GM18499 (cell line): ENCODE measurements around the gene ENSA.
"Not testable (repeated sequence)": the region's sequence is repeated elsewhere in the genome, so short reads cannot be mapped to it uniquely, and the experiment has no call there.

ENCODE experiments used
- ATAC-seq: cut with Tn5 transposase; IDR thresholded peaks from one replicate; pipeline ENCODE4 v1.9.1; 2021; ENCODE audit warnings: moderate number of reproducible peaks; ENCODE audit not compliant: insufficient read depth, unreplicated experiment

Gene ENSA, protein sequence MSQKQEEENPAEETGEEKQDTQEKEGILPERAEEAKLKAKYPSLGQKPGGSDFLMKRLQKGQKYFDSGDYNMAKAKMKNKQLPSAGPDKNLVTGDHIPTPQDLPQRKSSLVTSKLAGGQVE

DNA sequence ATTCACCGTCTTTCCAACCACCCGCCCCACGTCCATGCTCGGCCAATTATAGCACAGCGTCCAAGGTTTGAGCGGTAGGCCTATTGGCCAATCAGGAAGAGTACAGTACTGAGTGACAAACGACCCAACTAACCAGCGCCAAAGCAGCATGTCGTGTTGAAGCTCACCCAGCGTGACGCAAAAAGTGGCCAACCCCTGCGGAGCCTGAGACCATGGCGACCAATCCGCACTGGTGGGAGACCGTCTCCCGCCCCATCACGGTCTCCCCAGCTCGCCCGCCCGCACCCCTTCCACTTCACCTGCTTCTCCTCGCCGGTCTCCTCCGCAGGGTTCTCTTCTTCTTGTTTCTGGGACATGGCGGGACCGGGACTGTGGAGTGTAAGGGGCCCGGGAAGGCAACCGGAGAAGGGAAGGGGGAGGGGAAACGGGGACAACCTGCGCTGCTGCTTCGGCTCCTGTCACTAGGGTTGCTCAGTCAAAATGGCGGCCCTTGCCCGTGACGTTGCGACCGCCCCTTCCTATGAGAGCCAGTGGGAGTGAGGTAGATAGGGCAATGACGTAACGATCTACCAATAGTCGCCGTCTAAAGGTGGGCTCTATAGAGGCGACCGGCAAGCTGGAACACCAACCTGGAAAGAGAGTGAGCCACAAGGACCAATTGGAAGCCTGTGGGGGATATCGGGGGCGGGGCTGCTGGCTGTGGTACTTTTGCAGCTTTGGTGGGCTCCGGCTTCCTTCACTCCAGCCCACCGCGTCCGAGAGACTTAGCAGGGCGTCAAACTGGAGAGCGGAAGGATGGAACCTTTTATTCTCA, at the start of gene ENSA:
Gene ENSA (minus strand): TSS at position 498 of the 814 bp plus-strand sequence. CDS start 142 bp downstream, at position 356.
- peak; percentile 85 for ATAC-seq

DNA sequence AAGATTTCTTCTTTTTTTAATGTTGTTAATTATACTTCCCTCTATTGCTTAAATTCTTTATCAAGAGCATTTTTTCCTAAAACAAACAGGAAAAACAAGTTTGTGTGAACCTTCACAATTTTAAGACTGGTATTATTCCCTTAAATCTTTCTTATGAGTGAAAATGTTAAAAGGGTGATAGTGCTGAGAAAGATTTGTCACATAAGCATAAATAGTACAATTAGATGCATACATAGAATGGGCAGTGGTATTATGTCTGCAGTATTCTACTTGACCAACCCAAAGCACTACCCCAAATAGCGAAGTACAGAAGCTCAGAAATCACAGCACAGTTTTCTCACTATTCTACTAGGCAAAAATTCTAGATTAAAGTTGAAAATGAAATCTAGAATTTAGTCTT, 49.6 kb upstream of the ENSA start:
- ATAC-seq, result no peak

DNA sequence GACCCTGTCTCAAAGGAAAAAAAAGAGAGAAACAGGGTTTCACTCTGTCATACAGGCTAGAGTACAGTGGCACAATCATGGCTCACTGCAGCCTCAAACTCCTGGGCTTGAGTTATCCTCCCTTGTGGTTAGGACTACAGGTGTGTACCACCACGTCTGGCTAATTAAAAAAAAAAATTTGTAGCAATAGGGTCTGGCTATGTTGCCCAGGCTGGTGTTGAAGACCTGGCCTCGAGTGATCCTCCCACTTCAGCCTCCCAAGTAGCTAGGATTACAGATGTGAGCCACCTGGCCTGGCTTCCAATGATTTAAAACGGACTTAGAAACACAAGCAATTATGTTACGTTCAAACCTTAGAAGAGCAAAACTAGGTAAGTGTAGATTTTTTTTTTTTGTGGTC, 45.5 kb upstream of the ENSA start:
- no peak for ATAC-seq

DNA sequence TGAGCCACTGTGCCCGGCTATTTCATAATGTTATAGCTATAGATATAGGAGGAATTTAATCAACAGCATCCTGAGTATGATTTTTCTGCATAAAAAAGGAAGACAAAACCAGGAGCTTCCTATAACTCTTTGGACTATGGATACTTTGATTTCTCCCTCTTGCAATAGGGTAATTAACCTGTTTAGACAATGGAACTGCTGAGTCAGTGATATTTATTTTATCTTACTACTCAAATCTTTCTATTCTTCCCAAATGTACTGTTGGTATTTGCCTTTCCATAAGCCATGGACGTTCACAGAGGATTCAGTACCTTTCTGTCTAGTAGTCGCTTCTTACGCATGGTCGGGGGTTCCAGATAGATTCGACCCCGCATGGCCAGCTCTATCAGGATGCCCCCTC, 33.9 kb upstream of the ENSA start:
- no peak for ATAC-seq

DNA sequence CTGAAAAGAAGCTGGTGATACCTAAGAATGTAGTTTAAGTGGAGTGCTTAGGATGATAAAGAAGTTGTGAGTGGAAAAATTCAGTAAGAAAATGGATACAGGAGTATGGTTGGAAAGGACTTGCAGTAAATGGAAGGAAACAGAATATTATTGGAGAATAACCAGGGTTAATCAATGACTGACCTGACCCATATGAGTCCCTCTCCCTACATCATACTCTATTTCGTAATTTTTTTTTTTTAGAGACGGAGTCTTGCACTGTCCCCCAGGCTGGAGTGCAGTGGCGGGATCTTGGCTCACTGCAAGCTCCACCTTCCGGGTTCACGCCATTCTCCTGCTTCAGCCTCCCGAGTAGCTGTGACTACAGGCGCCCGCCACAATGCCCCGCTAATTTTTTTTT, 33.4 kb upstream of the ENSA start:
- no peak for ATAC-seq

DNA sequence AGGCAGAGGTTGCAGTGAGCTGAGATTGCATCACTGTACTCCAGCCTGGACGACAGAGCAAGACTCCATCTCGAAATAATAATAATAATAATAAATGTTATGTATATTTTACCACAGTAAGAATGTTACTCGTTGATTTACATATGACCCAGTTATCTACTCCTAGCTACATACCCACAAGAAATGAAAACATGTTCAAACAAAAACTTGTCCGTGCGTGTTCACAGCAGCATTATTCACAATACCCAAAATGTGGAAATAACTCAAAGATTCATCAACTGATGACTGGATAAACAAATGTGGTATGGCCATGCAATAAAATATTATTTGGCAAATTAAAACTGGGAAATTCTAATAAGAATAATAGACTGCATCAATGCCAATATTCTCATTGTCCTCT, 31.7 kb upstream of the ENSA start:
- ATAC-seq, result no peak

DNA sequence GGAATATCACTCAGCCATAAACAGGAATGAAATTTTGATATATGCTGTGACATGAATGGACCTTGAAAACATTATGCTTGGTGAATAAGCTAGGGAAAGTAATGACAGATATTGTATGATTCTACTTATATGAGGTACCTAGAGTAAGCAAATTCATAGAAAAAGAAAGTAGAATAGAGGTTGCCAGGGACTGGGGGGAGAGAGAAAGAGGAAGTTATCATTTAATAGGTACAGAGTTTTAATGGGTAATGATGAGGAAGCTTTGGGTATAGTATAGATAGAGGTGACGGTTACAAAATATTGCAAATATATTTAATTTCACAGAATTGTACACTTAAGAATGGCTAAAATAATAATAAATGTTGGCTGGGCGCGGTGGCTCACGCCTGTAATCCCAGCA, 31.2 kb upstream of the ENSA start:
- ATAC-seq, result no peak

DNA sequence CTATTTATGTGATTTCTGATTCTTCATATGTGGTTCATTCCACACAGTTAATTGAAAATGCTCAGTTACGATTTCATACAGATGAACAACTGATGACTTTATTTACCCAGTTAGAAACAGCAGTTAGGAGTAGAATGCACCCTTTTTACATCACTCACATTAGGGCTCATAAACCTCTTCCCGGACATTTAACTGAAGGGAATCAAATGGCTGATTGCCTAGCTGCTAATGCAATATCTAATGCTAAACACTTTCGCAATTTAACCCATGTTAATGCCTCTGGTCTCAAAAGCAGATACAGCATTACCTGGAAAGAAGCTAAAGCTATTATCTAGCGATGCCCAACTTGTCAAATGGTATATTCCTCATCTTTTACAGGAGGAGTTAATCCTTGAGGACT, 27.7 kb upstream of the ENSA start:
- not testable (repeated sequence) for ATAC-seq

DNA sequence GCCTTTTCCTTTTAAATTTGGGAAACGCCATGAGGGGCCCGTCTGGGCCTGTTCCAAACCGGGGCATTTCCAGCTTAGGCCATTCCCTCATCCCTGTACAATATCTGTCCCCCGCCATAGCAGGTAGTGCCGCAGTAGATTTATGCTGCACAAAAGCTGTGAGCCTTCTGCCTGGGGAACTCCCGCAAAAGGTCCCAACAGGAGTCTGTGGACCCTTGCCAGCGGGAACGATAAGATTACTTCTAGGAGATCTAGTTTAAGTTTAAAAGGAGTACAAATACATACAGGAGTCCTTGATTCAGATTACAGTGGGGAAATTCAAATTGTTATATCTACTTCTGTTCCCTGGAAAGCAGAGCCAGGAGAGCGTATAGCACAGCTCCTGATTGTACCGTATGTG, 25.2 kb upstream of the ENSA start:
- ATAC-seq, result not testable (repeated sequence)

DNA sequence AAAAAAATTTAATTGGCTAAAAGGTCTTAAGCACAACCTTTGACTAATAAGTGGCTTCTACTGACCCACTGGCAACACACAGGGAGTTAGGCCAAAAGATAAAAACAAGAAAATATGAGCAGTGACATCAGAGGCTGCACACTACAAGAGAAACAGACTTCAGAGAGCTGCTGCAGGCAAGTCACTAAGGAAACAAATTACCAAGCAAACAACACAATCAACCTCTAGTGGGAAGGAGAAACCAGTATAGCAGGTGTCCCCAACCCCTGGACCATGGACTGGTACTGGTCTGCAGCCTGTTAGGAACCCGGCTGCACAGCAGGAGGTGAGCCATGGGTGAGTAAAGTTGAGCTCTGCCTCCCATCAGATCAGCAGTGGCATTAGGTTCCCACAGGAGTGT, 20.8 kb upstream of the ENSA start:
- ATAC-seq, result no peak

DNA sequence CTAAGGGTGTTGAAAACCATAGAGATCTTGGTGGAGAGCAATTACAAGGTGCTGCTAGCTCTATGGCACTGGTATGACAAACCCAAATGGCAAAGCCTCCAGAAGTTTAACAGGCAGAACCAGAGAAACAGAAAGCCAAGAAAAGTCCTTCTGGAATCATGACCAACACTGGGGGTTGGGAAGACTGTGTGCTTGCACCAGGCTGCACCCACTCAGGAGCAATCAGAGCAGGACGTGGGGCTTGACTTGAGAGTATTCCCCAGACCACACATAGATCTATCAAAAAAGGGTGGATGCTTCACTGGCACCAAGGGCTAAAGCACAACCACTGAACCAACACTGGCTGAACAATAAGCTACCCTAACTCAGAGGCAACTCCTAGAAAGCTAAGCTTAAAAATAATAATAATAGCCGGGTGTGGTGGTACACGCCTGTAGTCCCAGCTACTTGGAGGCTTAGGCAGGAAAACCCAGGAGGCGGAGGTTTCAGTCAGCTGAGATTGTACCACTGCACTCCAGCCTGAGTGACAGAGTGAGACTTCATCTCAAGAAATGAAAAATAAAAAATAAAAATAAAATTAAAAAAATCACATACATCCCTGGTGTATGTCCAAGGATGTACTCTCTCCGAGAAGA, 20.1 kb upstream of the ENSA start:
- no peak for ATAC-seq

DNA sequence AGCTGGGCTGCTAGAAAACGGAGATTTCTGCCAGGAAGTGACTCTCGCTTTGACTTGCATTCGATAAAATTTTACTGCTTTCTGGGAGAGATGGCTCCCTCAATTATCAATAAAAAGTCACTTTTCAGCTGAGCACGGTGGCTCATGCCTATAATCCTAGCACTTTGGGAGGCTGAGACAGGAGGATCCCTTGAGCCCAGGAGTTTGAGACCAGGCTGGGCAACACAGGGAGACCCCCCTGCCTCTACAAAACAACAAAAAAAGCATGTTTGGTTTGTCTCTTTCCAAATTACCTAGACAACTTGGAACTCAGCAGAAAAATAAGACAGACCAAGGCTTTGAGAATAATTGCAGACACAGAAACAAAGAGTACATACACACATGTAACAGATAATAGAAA, 12.9 kb upstream of the ENSA start:
- ATAC-seq, result no peak

DNA sequence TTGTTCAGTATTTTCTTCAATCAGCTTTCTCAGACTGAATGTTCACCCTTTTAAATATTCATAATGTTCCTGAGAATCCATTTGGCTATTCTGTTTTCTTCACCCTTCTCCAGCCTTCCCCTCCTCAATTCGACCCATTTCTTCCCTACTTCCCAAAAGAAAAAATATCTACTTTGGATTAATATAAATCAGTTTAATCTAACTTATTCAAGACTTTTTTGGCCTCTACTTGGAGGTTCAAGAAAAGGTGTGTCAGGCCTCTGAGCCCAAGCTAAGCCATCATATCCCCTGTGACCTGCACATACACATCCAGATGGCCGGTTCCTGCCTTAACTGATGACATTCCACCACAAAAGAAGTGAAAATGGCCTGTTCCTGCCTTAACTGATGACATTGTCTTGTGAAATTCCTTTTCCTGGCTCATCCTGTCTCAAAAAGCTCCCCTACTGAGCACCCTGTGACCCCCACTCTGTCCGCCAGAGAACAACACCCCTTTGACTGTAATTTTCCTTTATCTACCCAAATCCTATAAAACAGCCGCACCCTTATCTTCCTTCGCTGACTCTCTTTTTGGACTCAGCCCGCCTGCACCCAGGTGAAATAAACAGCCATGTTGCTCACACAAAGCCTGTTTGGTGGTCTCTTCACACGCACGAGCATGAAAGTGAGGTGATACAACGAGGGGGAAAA, 11.9 kb upstream of the ENSA start:
- not testable (repeated sequence) for ATAC-seq

DNA sequence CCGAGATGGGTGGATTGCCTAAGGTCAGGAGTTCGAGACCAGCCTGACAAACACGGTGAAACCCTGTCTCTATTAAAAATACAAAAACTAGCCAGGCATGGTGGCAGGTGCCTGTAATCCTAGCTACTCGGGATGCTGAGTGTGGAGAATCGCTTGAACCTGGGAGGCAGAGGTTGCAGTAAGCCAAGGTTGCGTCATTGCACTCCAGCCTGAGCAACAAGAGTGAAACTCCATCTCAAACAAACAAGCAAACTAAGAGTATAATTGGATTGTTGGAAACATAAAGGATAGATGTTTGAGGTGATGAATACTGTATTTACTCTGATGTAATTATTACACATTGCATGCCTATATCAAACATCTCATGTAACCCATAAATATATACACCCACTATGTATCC, 9.0 kb upstream of the ENSA start:
- not testable (repeated sequence) for ATAC-seq

DNA sequence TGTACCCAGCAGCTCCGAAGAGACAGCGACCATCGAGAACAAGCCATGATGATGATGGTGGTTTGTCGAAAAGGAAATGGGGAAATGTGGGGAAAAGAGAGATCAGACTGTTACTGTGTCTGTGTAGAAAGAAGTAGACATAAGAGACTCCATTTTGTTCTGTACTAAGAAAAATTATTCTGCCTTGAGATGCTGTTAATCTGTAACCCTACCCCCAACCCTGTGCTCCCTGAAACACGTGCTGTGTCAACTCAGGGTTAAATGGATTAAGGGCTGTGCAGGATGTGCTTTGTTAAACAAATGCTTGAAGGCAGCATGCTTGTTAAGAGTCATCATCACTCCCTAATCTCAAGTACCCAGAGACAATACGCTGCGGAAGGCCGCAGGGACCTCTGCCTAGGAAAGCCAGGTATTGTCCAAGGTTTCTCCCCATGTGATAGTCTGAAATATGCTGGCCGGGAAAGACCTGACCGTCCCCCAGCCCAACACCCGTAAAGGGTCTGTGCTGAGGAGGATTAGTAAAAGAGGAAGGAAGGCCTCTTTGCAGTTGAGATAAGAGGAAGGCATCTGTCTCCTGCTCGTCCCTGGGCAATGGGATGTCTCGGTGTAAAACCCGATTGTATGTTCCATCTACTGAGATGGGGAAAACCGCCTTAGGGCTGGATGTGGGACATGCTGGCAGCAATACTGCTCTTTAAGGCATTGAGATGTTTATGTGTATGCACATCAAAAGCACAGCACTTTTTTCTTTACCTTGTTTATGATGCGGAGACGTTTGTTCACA, 5.6 kb upstream of the ENSA start:
- not testable (repeated sequence) for ATAC-seq

DNA sequence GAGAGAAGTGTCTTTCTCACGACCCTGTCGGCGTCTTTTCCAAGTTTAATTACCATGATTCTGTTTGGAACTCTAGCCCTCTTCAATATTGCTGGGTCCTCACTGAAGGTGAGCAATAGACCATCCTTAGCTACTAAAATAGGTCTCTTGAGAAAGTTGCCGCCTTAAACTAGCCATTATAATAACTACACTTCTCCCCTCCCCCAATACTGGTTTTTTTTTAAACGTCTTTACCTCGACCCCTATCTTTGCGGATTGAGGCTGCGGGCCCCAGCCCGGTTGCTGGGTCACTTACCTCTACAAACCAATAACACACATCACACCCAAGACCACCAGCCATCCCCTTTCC, 672 bp downstream of the ENSA start:
- no peak for ATAC-seq

DNA sequence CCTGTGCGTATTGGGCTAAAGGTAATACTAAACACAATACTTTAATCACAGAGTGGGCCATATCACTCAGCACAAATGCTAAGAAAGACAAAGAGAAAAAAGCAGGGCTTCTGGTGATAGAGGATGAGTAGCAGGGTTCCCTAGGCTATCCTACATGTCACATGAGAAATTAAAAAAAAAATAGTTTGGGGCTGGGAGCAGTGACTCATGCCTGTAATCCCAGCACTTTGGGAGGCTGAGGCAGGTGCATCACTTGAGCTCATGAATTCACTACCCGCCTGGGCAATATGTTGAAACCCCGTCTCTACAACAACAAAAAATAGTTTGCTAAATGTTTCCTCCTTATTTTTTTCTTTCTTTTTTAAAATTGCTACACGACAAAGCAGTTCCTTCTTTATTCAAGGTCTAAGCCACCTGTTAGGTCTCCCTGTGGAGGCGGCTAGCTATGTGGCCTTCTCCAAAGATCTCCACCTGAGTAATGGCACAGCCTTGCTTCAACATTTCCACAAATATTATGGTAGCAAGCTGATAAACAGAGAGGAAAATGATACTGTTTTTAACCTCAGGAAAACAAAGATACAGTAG, 1.5 kb downstream of the ENSA start:
- no peak for ATAC-seq

DNA sequence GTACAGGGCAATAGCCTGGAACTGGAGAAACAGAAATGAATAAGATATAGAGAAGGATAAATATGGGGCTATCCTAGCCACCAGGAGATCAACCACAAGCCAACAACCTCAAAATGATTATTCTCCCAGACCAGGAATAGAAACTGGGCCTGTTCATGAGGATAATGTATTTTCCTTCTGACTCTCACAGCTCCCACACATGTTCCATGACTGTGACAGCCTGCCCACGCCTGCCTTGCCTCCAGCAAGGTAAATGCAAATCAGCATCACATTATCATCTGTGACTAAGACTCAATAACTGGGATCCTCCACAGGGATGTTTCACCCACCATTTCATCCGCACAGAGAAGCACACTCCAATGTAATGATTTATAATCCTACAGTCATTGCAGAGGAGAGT, 3.3 kb downstream of the ENSA start:
- no peak for ATAC-seq

DNA sequence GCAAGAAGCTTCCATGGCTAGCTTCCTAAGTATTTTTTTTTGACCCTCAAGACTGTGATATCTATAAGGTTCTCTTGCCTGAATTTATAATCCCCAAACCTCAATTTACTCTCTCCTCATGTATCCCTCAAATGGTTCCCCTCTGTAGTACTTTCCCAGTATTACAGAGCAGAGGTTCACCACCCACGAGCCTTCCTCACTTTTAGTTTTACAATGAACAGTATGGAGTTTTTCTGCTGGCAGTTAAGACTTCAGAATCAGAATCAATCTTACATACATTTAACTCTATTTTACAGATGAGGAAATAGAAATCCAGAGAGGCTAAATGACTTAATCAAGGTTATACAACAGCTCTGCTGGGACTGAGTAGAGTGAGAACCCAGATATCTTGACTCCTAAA, 4.9 kb downstream of the ENSA start:
- not testable (repeated sequence) for ATAC-seq

DNA sequence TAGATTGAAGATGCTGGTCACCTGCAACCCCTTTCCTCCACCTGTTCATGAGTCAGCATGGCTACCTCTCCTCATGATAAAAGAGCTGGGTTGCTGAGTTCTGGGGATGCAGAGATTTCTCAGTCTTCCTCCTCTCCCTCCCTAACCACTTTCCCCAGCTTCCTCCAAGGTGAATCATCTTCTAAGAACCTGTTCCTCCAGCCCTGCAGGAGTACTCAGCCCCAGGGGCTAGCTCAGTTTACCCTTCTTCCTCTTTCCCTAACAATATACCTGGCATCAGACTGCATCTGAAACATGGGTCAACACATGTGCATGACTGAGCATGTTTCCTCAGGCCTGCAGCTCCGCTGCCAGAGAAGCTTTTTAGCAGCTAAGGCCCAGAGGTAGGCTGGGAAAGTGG, 5.3 kb downstream of the ENSA start:
- not testable (repeated sequence) for ATAC-seq
